ENCODE results near the gene GRID2IP. TPM values are rescaled to one million over a fixed set of nuclear protein-coding genes. Genes with fewer than 3 reads are reported as not detected.

GRID2IP gene
- total and polyA plus RNA-seq, 2 of the 13 experiments (the other 11 are each of a cell fraction or from before 2014, with no cell fraction given) = 0.03 TPM; not detected in 1

GRCh38 chr7:6530626-6531491 lies 20.4 kb downstream of the GRID2IP start (continued):
- no peak for TF ChIP-seq RORA (CRISPR knock-in tag; IDR thresholded peaks at IDR 0.05)

GRCh38 chr7:6529643-6530042 lies 21.6 kb downstream of the GRID2IP start:
- ChIA-PET CTCF (ENCODE audit: low intra/inter-chr PET ratio, low total read pairs) (no interaction called here), POLR2A (no interaction called here)
- ATAC-seq = peak; percentile 17; the same call in 2 of the 3 replicates
- no peak overlapping the region for H3K9ac ChIP-seq (ENCODE audit: insufficient read depth, low read depth, low read length)
- peaks cover 35% of the 10 kb centered on the region for H3K4me1 ChIP-seq (ENCODE audit: insufficient read depth, low read length)
- DNase-seq (ENCODE audit: low spot score) = peak; percentile 15
- H3K79me2 ChIP-seq (ENCODE audit: insufficient read depth, low read length) = no peaks in the 10 kb centered on the region
- in situ Hi-C loops (cut with HindIII; ENCODE audit: extremely low pct_ligation_motif_present, low pct_unique_long_range_greater_than_20kb) (no loop called here), intact Hi-C loops (cut with micrococcal nuclease; ENCODE audit: unreplicated experiment) (no loop called here)
- peak overlapping the region; percentile 51; the same call in 1 of the 2 replicates for H3K4me2 ChIP-seq (ENCODE audit: low read depth, low read length)
- no peak for FAIRE-seq
- TF ChIP-seq GFI1 (CRISPR knock-in tag; IDR thresholded peaks at IDR 0.05; ENCODE audit: borderline replicate concordance) = peak; percentile 82
- 0 out of 2 replicates have a peak, but pooled peaks have one; percentile 12 for TF ChIP-seq ZFY (CRISPR knock-in tag; IDR thresholded peaks at IDR 0.05)
- TF ChIP-seq NFE2L2 (IDR thresholded peaks at IDR 0.05; ENCODE audit: low read length) = no peak
- no peak for TF ChIP-seq REST (IDR thresholded peaks at IDR 0.05; ENCODE audit: borderline replicate concordance in 1 of 2, low read depth in 1 of 2, low read length in 2 of 2)
- no peak for TF ChIP-seq ZNF124 (CRISPR knock-in tag; IDR thresholded peaks at IDR 0.05)
- TF ChIP-seq ZNF362 (CRISPR knock-in tag; IDR thresholded peaks at IDR 0.05; ENCODE audit: borderline replicate concordance) = peak; percentile 83; the same call in 1 of the 2 replicates
- 4% methylated on average over 5 of the region's 6 CpGs for WGBS (ENCODE audit: low lambda C conversion rate)
- peaks cover 17 to 66% of the 10 kb centered on the region in 2 experiments for H3K27me3 ChIP-seq (ENCODE audit: control insufficient read depth in 1 of 2, insufficient read depth in 2 of 2, low read length in 2 of 2)
- no peak overlapping the region for H2AFZ ChIP-seq (ENCODE audit: low read length)
- H3K36me3 ChIP-seq (replicated peaks in 1 of 2; ENCODE audit: control insufficient read depth in 1 of 2, insufficient read depth in 2 of 2, low read length in 2 of 2) = no peaks in the 10 kb centered on the region
- H3K4me3 ChIP-seq (replicated peaks in 1 of 3; ENCODE audit: insufficient read depth in 1 of 3, low read depth in 2 of 3, low read length in 3 of 3) = peak overlapping the region in 1 of 3 experiments; percentile 48; a peak in 1 of 6 replicates
- H3K9me3 ChIP-seq (ENCODE audit: low read length) = no peaks in the 10 kb centered on the region
- no peak overlapping the region for H3K27ac ChIP-seq (ENCODE audit: extremely low read length, insufficient read depth, low read length)
- BruUV-seq (replicated peaks) = no TSS peak
- H4K20me1 ChIP-seq (ENCODE audit: insufficient read depth, low read length) = no peaks in the 10 kb centered on the region
